Articular chondrocyte of knee joint (primary cell): ENCODE measurements around the gene FAM90A1. TPM values are rescaled to one million over a fixed set of nuclear protein-coding genes. Genes with fewer than 3 reads are reported as not detected.

Experiments
- total RNA-seq: library from RNA; depleted of rRNA; stranded (reverse); fragments of >200 nt; gene quantifications from 2 replicates; pipeline ENCODE4 v1.2.3, GENCODE V29; 2012

The FAM90A1 gene, protein sequence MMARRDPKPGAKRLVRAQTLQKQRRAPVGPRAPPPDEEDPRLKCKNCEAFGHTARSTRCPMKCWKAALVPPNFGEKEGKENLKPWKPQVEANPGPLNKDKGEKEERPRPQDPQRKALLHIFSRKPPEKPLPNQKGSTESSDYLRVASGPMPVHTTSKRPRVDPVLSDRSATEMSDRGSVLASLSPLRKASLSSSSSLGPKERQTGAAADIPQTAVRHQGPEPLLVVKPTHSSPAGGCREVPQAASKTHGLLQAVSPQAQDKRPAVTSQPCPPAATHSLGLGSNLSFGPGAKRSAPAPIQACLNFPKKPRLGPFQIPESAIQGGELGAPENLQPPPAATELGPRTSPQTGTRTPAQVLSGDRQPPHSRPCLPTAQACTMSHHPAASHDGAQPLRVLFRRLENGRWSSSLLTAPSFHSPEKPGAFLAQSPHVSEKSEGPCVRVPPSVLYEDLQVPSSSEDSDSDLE
- total RNA-seq, result 0.13 and 0.43 TPM in 2 replicates

DNA sequence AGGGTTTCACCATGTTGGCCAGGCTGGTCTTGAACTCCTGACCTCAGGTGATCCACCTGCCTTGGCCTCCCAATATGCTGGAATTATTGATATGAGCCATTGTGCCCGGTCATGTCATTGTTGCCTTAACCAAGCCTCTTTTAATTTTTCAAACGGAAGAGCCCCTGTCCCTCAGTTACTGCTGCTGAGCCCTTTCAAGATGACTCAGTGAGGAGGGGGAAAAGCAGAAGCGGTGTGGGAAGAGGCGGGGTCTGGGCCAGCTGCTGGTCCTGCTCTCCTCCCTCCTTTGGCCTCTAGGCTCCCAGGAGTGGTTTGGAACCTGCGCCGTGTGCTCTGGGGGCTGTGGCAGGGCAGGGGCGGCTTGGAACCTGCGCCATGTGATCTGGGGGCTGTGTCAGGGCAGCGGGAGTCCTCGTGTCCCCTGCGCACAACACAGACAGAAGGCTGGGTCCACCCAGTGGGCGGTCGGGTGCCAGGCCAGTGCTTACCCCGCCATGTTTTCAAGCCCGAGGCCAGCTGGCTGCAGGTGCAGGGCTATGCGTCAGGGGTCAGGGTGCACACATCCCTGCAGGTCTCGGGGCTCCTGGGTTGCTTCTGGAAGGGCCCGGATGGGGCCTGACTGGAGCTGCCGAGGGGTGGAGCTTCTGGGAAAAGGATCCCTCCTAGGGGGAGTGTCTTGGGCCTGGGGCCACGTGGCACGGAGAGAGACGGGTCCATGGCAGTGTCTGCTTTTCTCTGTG is at the start of gene FAM90A1:
Gene FAM90A1 (minus strand): TSS at position 627 of the 740 bp plus-strand sequence. CDS start 2,786 bp downstream, outside the sequence.

Other genes starting within 250 kb of the FAM90A1 start
- 12.0 and 12.4 TPM in 2 replicates for gene FOXJ2, start 194.9 kb downstream of the FAM90A1 start, total RNA-seq
- 0.13 and 0.43 TPM in 2 replicates for gene C3AR1, start 161.3 kb downstream of the FAM90A1 start, total RNA-seq
- gene NECAP1, start 145.3 kb downstream of the FAM90A1 start, total RNA-seq, result 41.3 and 44.6 TPM in 2 replicates
- gene CLEC4A, start 104.0 kb downstream of the FAM90A1 start, total RNA-seq, result 0.32 and 0.52 TPM in 2 replicates
- gene ZNF705A, start 70.6 kb downstream of the FAM90A1 start, total RNA-seq, result not detected in 2 replicates
- gene CLEC6A, start 228.3 kb upstream of the FAM90A1 start, total RNA-seq, result not detected in 2 replicates